ENCODE data around the gene SLC44A3.
"Not testable (repeated sequence)": the region's sequence is repeated elsewhere in the genome, so short reads cannot be mapped to it uniquely, and the experiment has no call there.

SLC44A3 gene

DNA sequence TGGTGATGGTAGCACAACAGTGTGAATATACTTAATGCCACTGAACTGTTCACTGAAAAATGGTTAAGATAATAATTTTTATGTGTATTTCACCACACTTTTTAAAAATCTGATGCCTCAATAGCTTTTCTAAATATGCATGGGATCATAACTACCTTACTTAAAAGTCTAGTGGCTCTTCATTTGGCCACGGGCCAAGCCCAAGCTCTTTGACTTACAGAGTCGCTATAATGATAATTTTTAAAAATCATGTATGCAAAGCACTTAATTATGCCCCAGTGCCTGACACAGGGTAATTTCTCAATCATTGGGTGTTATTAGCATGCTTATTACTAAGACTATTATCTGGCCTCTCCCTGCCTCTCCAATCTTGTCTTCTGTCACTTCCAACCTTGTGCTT, 114.4 kb downstream of the SLC44A3 start:
- H3K4me3 ChIP-seq (ENCODE audit: low read depth, low read length), result no peak overlapping the region
- no peak for TF ChIP-seq CTCF (IDR thresholded peaks at IDR 0.05; ENCODE audit: borderline replicate concordance, insufficient read depth, low read depth, low read length)

DNA sequence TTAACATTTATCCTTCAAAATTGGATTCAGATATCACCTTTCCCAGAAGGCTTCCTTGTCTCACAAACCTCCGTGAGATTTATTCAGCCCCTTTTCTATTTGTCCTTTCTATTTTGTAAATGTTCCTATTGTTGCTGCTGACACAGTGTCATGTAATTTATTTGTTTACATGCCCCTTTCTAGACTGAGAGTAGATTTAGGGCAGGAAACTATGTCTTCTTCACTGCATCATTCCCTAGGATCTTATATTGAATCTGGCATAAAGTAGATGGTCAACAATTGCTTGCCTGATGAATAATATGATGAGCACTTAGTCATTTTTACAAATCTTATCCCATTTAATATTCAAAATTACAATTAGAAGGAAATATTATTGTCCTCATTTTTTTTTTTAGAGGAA, 114.9 kb downstream of the SLC44A3 start:
- H3K4me3 ChIP-seq (ENCODE audit: low read depth, low read length), result no peak overlapping the region
- TF ChIP-seq CTCF (IDR thresholded peaks at IDR 0.05; ENCODE audit: borderline replicate concordance, insufficient read depth, low read depth, low read length), result no peak

GRCh38 chr1:94935476-94935875, 115.3 kb downstream of the SLC44A3 start:
- no peak overlapping the region for H3K4me3 ChIP-seq (ENCODE audit: low read depth, low read length)
- no peak for TF ChIP-seq CTCF (IDR thresholded peaks at IDR 0.05; ENCODE audit: borderline replicate concordance, insufficient read depth, low read depth, low read length)

- TF ChIP-seq CTCF (IDR thresholded peaks at IDR 0.05; ENCODE audit: borderline replicate concordance, insufficient read depth, low read depth, low read length), result no peak
- no peak overlapping the region for H3K4me3 ChIP-seq (ENCODE audit: low read depth, low read length)
These were observed 116.9 kb downstream of the SLC44A3 start for GRCh38 chr1:94936861-94937620.

DNA sequence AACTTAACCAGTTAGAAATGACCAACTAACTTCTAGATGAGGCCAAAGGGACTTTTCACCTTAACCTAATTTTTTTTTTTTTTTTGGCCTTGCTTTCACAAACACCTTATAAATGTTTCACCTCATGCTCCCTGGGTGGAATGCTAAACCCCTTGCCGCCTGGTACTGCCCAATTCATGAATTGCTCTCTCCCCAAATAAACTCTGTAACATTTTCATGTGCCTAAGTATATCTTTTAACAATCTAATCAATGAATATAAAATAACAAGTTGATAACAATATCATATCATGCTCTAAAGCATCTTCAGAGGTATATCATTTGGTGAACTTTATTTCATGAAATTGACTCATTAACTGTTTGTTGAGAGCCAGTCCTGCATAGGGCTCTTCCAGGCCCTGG, 117.7 kb downstream of the SLC44A3 start:
- TF ChIP-seq CTCF (IDR thresholded peaks at IDR 0.05; ENCODE audit: borderline replicate concordance, insufficient read depth, low read depth, low read length), result no peak
- H3K4me3 ChIP-seq (ENCODE audit: low read depth, low read length), result no peak overlapping the region

DNA sequence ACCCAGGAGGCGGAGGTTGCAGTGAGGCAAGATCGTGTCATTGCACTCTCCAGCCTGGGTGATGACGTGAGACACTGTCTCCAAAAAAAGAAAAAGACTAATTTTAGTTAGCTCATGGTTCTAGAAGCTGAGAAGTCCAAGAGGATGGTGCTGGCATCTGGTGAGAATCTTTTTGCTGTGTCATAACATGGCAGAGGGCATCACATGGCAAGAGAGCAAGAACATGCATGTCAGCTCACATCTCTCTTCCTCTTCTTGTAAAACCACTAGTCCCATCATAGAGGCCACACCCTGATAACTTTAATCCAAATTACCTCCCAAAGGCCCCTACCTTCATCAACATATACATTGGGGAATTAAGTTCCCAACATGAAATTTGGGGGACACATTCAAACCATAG, 120.6 kb downstream of the SLC44A3 start:
- H3K4me3 ChIP-seq (ENCODE audit: low read depth, low read length), result no peak overlapping the region
- TF ChIP-seq CTCF (IDR thresholded peaks at IDR 0.05; ENCODE audit: borderline replicate concordance, insufficient read depth, low read depth, low read length), result no peak

DNA sequence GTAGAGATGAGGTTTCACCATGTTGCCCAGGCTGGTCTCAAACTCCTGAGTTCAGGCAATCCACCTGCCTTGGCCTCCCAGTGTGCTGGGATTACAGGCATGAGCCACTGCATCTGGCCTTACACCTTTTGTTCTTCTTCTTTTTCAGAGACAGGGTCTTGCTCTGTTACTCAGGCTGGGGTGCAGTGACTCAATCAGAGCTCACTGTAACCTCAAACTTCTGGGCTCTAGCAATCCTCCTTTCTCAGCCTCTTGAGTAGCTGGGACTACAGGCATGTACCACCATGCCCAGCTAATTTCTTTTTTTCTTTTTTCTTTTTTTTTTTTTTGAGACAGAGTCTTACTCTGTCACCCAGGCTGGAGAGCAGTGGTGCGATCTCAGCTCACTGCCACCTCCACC, 121.3 kb downstream of the SLC44A3 start:
- not testable (repeated sequence) for H3K4me3 ChIP-seq (ENCODE audit: low read depth, low read length)

Data from GM12875 (cell line).